Spleen (tissue), 11 donors: ENCODE data around the gene DNAJC17. TPM values are rescaled to one million over a fixed set of nuclear protein-coding genes. Genes with fewer than 3 reads are reported as not detected.
A peak's percentile ranks its signal among the peaks of the same experiment; 100 is the strongest.

Experiments used
- DNase-seq: peaks from one replicate; pipeline ENCODE4 v3.0.0-alpha.2; 2020
- H3K27ac ChIP-seq, 8 donors: fragments of 200-600 bp; sonication (generic) in 7 of 8; 1 replicate in 4 of 8; 2 replicates in 4 of 8; pipeline versions ENCODE4 v1.5.0 to v1.8.0; 2016 to 2021; ENCODE audit warnings: inconsistent platforms in 4 of 8, mild to moderate bottlenecking in 4 of 8, moderate library complexity in 1 of 8
- H3K27me3 ChIP-seq, 7 donors: fragments of 200-600 bp; sonication (generic) in 6 of 7; replicated peaks in 1 of 7; 1 replicate in 4 of 7; 2 replicates in 3 of 7; pipeline versions ENCODE4 v1.5.0 to v1.8.0; 2016 to 2021; ENCODE audit warnings: inconsistent platforms in 3 of 7, mild to moderate bottlenecking in 1 of 7
- H3K36me3 ChIP-seq, 6 donors: fragments of 200-600 bp; sonication (generic) in 5 of 6; 1 replicate in 4 of 6; 2 replicates in 2 of 6; pipeline versions ENCODE4 v1.5.0 to v1.8.0; 2016 to 2021; ENCODE audit warnings: inconsistent platforms in 2 of 6
- H3K4me1 ChIP-seq, 6 donors: fragments of 200-600 bp; sonication (generic) in 5 of 6; 1 replicate in 3 of 6; 2 replicates in 3 of 6; pipeline versions ENCODE4 v1.5.0 to v1.8.0; 2016 to 2021; ENCODE audit warnings: inconsistent platforms in 3 of 6
- H3K4me3 ChIP-seq, 8 donors: fragments of 200-600 bp; sonication (generic) in 7 of 8; 1 replicate in 4 of 8; 2 replicates in 4 of 8; pipeline versions ENCODE4 v1.5.0 to v1.8.0; 2016 to 2021; ENCODE audit warnings: inconsistent platforms in 4 of 8, mild to moderate bottlenecking in 4 of 8, moderate library complexity in 2 of 8
- H3K9me3 ChIP-seq, 8 donors: fragments of 200-600 bp; sonication (generic) in 7 of 8; 1 replicate in 4 of 8; 2 replicates in 4 of 8; pipeline versions ENCODE4 v1.5.0 to v1.8.0; 2016 to 2021; ENCODE audit warnings: inconsistent platforms in 4 of 8
- CTCF ChIP-seq, 11 experiments: fragments of 200-600 bp in 7 of 11; fragments of 450-650 bp in 4 of 11; sonication (generic) in 4 of 11; IDR thresholded peaks in 8 of 11; conservative IDR thresholded peaks in 3 of 11; 1 replicate in 7 of 11; 2 replicates in 4 of 11; pipeline versions ENCODE4 v1.4.0 to v1.8.0; 2016 to 2021; ENCODE audit warnings: antibody characterized with exemption in 11 of 11, inconsistent platforms in 4 of 11, mild to moderate bottlenecking in 1 of 11
- POLR2A ChIP-seq, 3 donors: fragments of 450-650 bp; IDR thresholded peaks; one replicate each; pipeline ENCODE4 v1.5.1; 2017; ENCODE audit warnings: antibody characterized with exemption in 3 of 3, mild to moderate bottlenecking in 1 of 3
- POLR2AphosphoS5 ChIP-seq, 3 donors: sonication (generic); formaldehyde crosslinking; IDR thresholded peaks; one replicate each; pipeline ENCODE4 v1.5.1; 2017; ENCODE audit warnings: antibody characterized with exemption in 3 of 3
- WGBS, 5 donors: extraction: QIAGEN DNeasy Blood & Tissue Kit in 3 of 5; methylation state at CpG; one replicate each; pipeline versions ENCODE4 v1.1.5 to v1.1.7; 2013 to 2018; 5-methylcytosine and 5-hydroxymethylcytosine counted together
- intact Hi-C: fragments of 100-400 bp; cut with DNase I; formaldehyde crosslinking; loops from one replicate; pipeline ENCODE4 v1.15.0; 2023; ENCODE audit warnings: low total_unique reads
- polyA plus RNA-seq, 3 donors: library from polyadenylated mRNA; stranded (reverse); fragments of 200-250 nt; gene quantifications; one replicate each; pipeline ENCODE4 v1.2.1, GENCODE V29; 2013
- total RNA-seq, 7 donors: library from RNA; depleted of rRNA in 3 of 7; stranded (reverse); fragments of >200 nt in 3 of 7; fragmentation: NEBNext Ultra II Directional in 4 of 7; extraction: Animal tissue kit (Norgen Biotek cat#: 25700) in 4 of 7; gene quantifications; one replicate each; pipeline versions ENCODE4 v1.1.0 to v1.2.1, GENCODE V29; 2016 to 2021
- donor health status: healthy with polysubstance abuse.
- donor health status: DM: no; HTN: no; CAD: no; lungs with moderate emphysema.
- donor health status: DM: no; HTN: no; CAD: no.
- donor health status: Bipolar disorder and iron deficiency.
- donor health status: healthy.
- donor health status: DM: no; HTN: no; CAD: no.
- donor health status: DM: yes; HTN: yes; CAD: no.

Gene DNAJC17
- total and polyA plus RNA-seq, 10 donors = 16.2 to 61.5 (median 44.7) TPM

- H3K27ac ChIP-seq = no peak overlapping the region
- WGBS, 5 donors = 88 to 97% (median 92%) methylated on average over 9 to 13 of the region's 13 CpGs
- peaks cover 0 to 94% (median 60%) of the 10 kb centered on the region in 6 donors for H3K36me3 ChIP-seq
- no peak for TF ChIP-seq POLR2A (IDR thresholded peaks at IDR 0.05)
- TF ChIP-seq POLR2AphosphoS5 (IDR thresholded peaks at IDR 0.05) = no peak
- TF ChIP-seq CTCF (IDR thresholded peaks at IDR 0.05 in 8 of 11, conservative IDR thresholded peaks at IDR 0.05 in 3 of 11) = no peak
- no peaks in the 10 kb centered on the region for H3K9me3 ChIP-seq
- DNase-seq = no peak
- H3K27me3 ChIP-seq = no peaks in the 10 kb centered on the region
- no peak overlapping the region for H3K4me3 ChIP-seq
- intact Hi-C loops = no loop called here
- H3K4me1 ChIP-seq = peaks cover 9 to 51% (median 33%) of the 10 kb centered on the region in 6 donors
These were observed 35.3 kb downstream of the DNAJC17 start for GRCh38 chr15:40772014-40772413.

GRCh38 chr15:40771242-40771641, 36.0 kb downstream of the DNAJC17 start:
- no peak for TF ChIP-seq CTCF (IDR thresholded peaks at IDR 0.05 in 8 of 11, conservative IDR thresholded peaks at IDR 0.05 in 3 of 11)
- TF ChIP-seq POLR2A (IDR thresholded peaks at IDR 0.05) = no peak
- TF ChIP-seq POLR2AphosphoS5 (IDR thresholded peaks at IDR 0.05) = no peak
- Histone ChIP-seq H3K4me3 (no peak overlapping the region), H3K36me3 (peaks cover 0 to 94% (median 52%) of the 10 kb centered on the region in 6 donors), H3K27me3 (no peaks in the 10 kb centered on the region), H3K4me1 (peaks cover 9 to 51% (median 32%) of the 10 kb centered on the region in 6 donors), H3K27ac (no peak overlapping the region), H3K9me3 (no peaks in the 10 kb centered on the region)
- no peak for DNase-seq
- intact Hi-C loops = no loop called here
- 87 to 96% (median 94%) methylated on average over 5 of the region's 5 CpGs for WGBS, 5 donors

GRCh38 chr15:40770147-40770721, 37.0 kb downstream of the DNAJC17 start:
- Histone ChIP-seq H3K27me3 (no peaks in the 10 kb centered on the region), H3K9me3 (no peaks in the 10 kb centered on the region), H3K27ac (peak overlapping the region in 6 of 8 donors; percentile 54 to 79 (median 66)), H3K4me1 (peaks cover 9 to 60% (median 40%) of the 10 kb centered on the region in 6 donors), H3K4me3 (peak overlapping the region in 1 of 8 donors; percentile 46), H3K36me3 (peaks cover 0 to 84% (median 42%) of the 10 kb centered on the region in 6 donors)
- DNase-seq = peak; percentile 78
- WGBS, 5 donors = 45 to 73% (median 65%) methylated on average over 8 to 17 of the region's 17 CpGs
- intact Hi-C loops = no loop called here
- TF ChIP-seq POLR2A (IDR thresholded peaks at IDR 0.05) (no peak), CTCF (IDR thresholded peaks at IDR 0.05 in 8 of 11, conservative IDR thresholded peaks at IDR 0.05 in 3 of 11) (no peak), POLR2AphosphoS5 (IDR thresholded peaks at IDR 0.05) (no peak)

DNA sequence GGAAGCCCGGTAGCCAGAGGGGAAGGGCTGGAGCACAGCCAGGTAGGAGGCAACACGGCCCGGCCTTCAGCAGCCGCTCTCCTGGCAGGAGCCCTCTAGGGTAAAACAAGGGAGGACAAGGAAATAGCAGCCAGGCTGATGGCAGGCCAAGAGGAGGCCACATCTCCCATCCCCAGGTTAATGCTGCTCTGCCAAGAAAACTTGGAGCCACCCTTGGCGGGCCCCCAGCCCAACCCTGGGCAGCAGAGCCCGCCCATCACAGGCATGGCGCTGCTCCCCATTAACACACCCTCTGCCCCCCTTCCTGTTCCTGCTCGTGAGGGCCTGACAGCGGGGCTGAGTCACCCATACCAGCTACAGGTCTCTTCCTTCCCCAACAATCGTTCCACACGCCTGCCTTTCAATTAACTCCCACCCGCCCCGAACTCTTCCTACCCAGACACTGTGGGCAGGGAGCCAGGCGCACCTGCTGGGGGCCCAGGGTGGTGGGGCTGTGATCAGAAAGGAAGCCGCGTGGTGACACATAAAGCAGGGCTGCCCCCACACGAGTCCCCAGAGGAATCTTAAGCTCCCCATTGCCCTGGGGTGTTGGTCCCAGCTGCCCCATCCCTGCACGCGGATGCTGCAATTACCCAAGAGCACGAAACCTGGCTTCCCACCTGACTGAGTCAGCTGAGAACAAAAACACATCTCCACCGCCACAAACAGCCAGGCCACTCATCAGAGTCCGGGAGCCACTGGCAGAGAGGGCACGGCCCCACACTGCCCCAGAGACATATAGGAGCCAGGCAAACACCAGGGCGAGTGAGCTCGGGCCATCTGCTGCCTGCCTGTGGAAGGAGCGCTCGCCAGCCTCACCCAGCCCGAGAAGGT, 37.8 kb downstream of the DNAJC17 start, which contains the start of gene C15orf62:
Gene C15orf62 (plus strand): TSS at position 707 of the 873 bp plus-strand sequence. CDS start 516 bp downstream, outside the sequence.
- Histone ChIP-seq H3K4me1 (peaks cover 15 to 67% (median 48%) of the 10 kb centered on the region in 6 donors), H3K27me3 (no peaks in the 10 kb centered on the region), H3K27ac (peak within 1 kb of the TSS; percentile 17 to 79 (median 62)), H3K4me3 (peak within 1 kb of the TSS in 3 of 8 donors; percentile 6 to 46 (median 16)), H3K36me3 (peaks cover 0 to 76% (median 35%) of the 10 kb centered on the region in 6 donors), H3K9me3 (no peaks in the 10 kb centered on the region)
- intact Hi-C loops = no loop called here
- TF ChIP-seq POLR2A (IDR thresholded peaks at IDR 0.05) (no peak), POLR2AphosphoS5 (IDR thresholded peaks at IDR 0.05) (peak; percentile 66 to 84 (median 71))
- peak; percentile 88 for DNase-seq
- 20 to 38% (median 33%) methylated on average over 22 to 28 of the region's 28 CpGs for WGBS, 5 donors
